HG03565 (cell line): Measurements from ENCODE around the gene OR9Q1.

ENCODE experiments used
- ATAC-seq: cut with Tn5 transposase; IDR thresholded peaks from one replicate; pipeline ENCODE4 v1.9.1; 2021; ENCODE audit warnings: mild to moderate bottlenecking, moderate library complexity; ENCODE audit not compliant: unreplicated experiment

OR9Q1 gene

GRCh38 chr11:58227956-58228615, 204.4 kb downstream of the OR9Q1 start:
- no peak for ATAC-seq
